Measurements from ENCODE around the gene PRR16.

- TF ChIP-seq CTCF (IDR thresholded peaks at IDR 0.05) (no peak), POLR2A (IDR thresholded peaks at IDR 0.05) (no peak)
These were observed 103.8 kb downstream of the PRR16 start for GRCh38 chr5:120567921-120568320.

Data from lower leg skin (tissue), 3 donors.